ENCODE data around the gene ATP1B3.
"Not testable (repeated sequence)": the region's sequence is repeated elsewhere in the genome, so short reads cannot be mapped to it uniquely, and the experiment has no call there.

The ATP1B3 gene

GRCh38 chr3:141950572-141951493, 74.4 kb downstream of the ATP1B3 start:
- H3K9me3 Mint-ChIP-seq: no peaks in the 10 kb centered on the region
- ATAC-seq (replicated peaks) (no peak), DNase-seq (no peak)
- H3K4me1 Mint-ChIP-seq (ENCODE audit: low read depth in 2 of 2): peaks cover 0 to 4% of the 10 kb centered on the region in 2 donors
- no peaks in the 10 kb centered on the region for H3K36me3 Mint-ChIP-seq (ENCODE audit: insufficient read depth)
- H3K27ac Mint-ChIP-seq: no peak overlapping the region
- H3K4me3 Mint-ChIP-seq: no peak overlapping the region
- no peaks in the 10 kb centered on the region for H3K27me3 Mint-ChIP-seq

DNA sequence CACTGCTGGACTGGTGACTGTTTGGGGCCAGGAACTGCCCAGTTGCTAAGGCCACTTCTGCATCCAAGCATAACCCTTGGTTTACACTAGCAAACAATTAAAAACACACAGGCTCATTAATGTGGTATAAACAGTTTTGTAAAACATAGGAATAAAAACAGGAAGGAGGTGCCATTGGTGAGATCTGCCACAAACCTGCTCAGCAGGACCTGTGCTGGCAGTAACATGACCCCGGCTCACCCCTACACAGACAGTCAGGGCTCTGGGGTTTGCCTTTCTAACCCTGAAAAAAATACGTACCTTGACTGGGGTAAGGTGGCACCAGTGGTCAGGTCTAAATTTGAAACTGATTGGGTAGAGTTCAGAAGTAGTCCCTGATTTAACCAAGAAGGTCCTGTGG, 76.2 kb downstream of the ATP1B3 start:
- peaks cover 0 to 4% of the 10 kb centered on the region in 2 donors for H3K4me1 Mint-ChIP-seq (ENCODE audit: low read depth in 2 of 2)
- no peak overlapping the region for H3K27ac Mint-ChIP-seq
- no peaks in the 10 kb centered on the region for H3K9me3 Mint-ChIP-seq
- ATAC-seq (replicated peaks) (no peak), DNase-seq (no peak)
- no peaks in the 10 kb centered on the region for H3K36me3 Mint-ChIP-seq (ENCODE audit: insufficient read depth)
- H3K4me3 Mint-ChIP-seq: no peak overlapping the region
- H3K27me3 Mint-ChIP-seq: no peaks in the 10 kb centered on the region

DNA sequence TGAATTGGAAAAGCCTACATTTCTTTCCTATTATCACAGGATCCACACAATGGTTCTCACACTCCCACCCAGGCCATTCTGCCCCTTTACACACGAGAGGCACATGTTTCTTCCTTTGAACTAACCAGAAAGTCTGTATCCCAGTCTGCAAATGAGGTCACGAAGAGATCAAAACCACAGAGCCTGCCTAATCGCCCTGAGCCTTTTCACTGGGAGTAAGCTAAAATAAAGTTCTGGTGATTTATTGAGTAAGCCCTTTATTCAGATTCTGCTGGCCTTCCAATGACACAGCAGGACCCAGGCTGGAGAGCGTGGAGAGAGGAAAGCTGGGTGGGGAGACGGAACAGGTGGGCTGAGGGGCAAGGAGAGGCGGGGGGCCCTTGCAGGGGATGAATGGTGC, 78.7 kb downstream of the ATP1B3 start:
- peaks cover 14% of the 10 kb centered on the region for H3K36me3 Mint-ChIP-seq (ENCODE audit: insufficient read depth)
- ATAC-seq (replicated peaks) (no peak), DNase-seq (no peak)
- H3K4me1 Mint-ChIP-seq (ENCODE audit: low read depth in 2 of 2): peaks cover 0 to 4% of the 10 kb centered on the region in 2 donors
- H3K4me3 Mint-ChIP-seq: no peak overlapping the region
- no peaks in the 10 kb centered on the region for H3K27me3 Mint-ChIP-seq
- H3K27ac Mint-ChIP-seq: peak overlapping the region in 1 of 2 donors; percentile 57
- H3K9me3 Mint-ChIP-seq: no peaks in the 10 kb centered on the region

DNA sequence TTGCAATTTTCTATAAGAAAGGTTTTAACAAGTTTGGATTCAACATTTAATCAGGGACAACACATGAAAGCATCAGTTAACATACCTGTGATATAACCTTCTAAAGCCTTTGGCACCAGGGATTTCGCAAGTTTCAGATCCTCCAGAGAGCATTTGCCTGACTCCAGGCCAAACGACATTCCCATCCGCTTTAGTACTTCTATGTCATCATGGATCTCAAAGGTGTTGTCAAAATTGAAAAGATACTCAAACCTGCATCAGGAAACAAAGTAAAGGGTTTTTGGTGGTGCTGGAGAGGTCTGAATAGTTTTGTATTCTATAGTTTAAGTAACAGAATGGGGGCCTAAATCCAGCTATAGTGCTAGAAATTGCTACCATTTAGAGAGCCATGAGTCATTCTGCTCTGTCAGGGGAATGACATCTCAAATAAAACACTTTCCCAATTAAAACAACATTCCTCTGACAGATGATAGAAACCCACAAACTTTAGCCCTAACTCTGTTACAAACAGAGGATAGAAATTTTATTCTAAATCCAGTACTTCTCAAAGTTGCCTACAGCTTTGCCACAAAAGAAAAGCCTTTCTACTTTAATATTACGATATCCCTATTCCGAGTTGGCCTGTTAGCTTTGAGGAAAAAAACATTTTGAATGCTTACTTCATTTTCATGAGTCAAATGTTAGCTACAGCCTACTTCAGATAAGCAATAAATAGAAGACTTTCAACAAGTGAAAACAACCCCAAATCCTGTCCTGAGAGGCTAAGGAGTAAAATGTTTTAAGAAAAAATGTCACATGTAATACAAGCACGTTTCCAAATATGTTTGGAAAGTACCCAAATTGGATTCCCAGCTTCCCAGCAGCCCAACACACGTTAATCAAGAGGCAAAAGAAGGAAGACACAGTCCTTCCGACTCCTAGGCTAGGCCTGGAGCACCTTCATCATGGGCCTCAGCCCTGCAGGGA, 83.4 kb downstream of the ATP1B3 start:
- Mint-ChIP-seq H3K27me3 (no peaks in the 10 kb centered on the region), H3K4me1 (ENCODE audit: low read depth in 2 of 2) (peaks cover 4 to 6% of the 10 kb centered on the region in 2 donors), H3K36me3 (ENCODE audit: insufficient read depth) (peaks cover 19% of the 10 kb centered on the region), H3K27ac (no peak overlapping the region), H3K4me3 (no peak overlapping the region), H3K9me3 (no peaks in the 10 kb centered on the region)
- ATAC-seq (replicated peaks) (no peak), DNase-seq (no peak)

- H3K36me3 Mint-ChIP-seq (ENCODE audit: insufficient read depth): peaks cover 19% of the 10 kb centered on the region
- no peak for ATAC-seq (replicated peaks)
- peaks cover 3 to 4% of the 10 kb centered on the region in 2 donors for H3K4me1 Mint-ChIP-seq (ENCODE audit: low read depth in 2 of 2)
Observed at GRCh38 chr3:141960731-141961130, 84.3 kb downstream of the ATP1B3 start.

GRCh38 chr3:141963301-141963700, 86.9 kb downstream of the ATP1B3 start:
- Mint-ChIP-seq H3K4me1 (ENCODE audit: low read depth in 2 of 2) (peaks cover 3 to 4% of the 10 kb centered on the region in 2 donors), H3K9me3 (no peaks in the 10 kb centered on the region), H3K4me3 (no peak overlapping the region), H3K27ac (no peak overlapping the region), H3K36me3 (ENCODE audit: insufficient read depth) (peaks cover 20% of the 10 kb centered on the region), H3K27me3 (no peaks in the 10 kb centered on the region)
- DNase-seq (no peak), ATAC-seq (replicated peaks) (no peak)

More at GRCh38 chr3:141960731-141961130, 84.3 kb downstream of the ATP1B3 start:
- Mint-ChIP-seq H3K27me3 (no peaks in the 10 kb centered on the region), H3K27ac (no peak overlapping the region), H3K9me3 (no peaks in the 10 kb centered on the region), H3K4me3 (no peak overlapping the region)
- no peak for DNase-seq

DNA sequence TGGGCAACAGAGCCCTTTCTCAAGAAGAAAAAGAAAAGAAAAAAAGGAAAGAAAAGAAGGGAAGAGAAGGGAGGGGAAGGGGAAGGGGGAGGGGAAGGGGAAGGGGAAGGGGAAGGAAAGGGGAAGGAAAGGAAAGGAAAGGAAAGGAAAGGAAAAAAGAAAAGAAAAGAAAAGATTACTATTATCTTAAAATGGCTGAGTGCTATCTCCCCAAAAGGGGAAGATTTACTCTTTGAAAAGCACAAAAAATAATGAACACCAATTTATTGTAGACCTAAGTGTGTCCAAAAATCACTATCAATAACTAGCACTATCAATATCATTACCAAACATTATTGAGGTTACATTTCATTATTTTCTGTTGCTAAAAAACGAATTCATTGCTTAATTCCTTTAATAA, 89.0 kb downstream of the ATP1B3 start:
- Mint-ChIP-seq H3K4me3 (no peak overlapping the region), H3K9me3 (no peaks in the 10 kb centered on the region), H3K27me3 (no peaks in the 10 kb centered on the region), H3K36me3 (ENCODE audit: insufficient read depth) (peaks cover 12% of the 10 kb centered on the region), H3K4me1 (ENCODE audit: low read depth in 2 of 2) (peaks cover 3 to 4% of the 10 kb centered on the region in 2 donors), H3K27ac (peak overlapping the region in 1 of 2 donors; percentile 41)
- DNase-seq (no peak), ATAC-seq (replicated peaks) (no peak)

DNA sequence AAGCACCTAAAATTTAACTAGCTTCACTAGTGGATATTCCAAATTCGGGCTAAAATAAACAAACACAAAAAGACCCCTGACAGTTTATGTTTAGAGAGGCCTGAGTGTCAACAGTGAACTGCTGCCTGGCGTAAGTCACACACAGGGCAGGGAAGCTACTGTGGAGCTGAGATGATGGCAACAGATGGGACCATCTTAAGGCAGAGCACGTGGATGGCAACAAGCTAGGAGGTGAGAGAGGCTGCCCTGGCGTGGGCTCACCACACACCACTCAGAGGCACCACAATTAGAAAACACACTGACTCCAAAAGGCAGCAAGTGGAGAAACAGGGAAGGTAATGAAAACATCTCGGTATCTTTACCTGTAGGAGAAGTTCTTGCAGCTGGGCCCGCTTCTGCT, 93.3 kb downstream of the ATP1B3 start:
- DNase-seq (no peak), ATAC-seq (replicated peaks) (no peak)
- H3K9me3 Mint-ChIP-seq: no peaks in the 10 kb centered on the region
- no peaks in the 10 kb centered on the region for H3K27me3 Mint-ChIP-seq
- H3K36me3 Mint-ChIP-seq (ENCODE audit: insufficient read depth): peaks cover 6% of the 10 kb centered on the region
- no peaks in the 10 kb centered on the region for H3K4me1 Mint-ChIP-seq (ENCODE audit: low read depth in 2 of 2)
- no peak overlapping the region for H3K27ac Mint-ChIP-seq
- no peak overlapping the region for H3K4me3 Mint-ChIP-seq

DNA sequence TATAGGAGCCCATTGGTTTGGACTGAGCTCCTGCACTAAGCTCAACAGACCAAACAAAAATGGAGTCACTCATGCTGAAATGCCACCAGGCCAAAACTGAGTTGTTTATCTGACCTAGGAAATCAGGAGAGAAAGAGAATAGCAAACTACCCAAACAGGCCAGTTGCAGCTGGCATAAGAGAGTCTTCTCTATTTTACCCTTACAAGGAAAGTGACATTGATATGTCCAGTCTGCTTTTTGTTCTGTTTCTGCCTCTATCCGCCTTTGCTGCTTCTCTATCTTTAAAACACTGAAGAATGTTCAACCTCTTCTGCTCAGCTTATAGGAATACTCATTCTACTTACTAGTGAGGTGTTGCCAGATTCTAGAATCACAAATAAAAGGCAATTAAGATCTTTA, 95.1 kb downstream of the ATP1B3 start:
- no peak for DNase-seq
- Mint-ChIP-seq H3K27me3 (no peaks in the 10 kb centered on the region), H3K27ac (no peak overlapping the region), H3K4me3 (no peak overlapping the region), H3K9me3 (no peaks in the 10 kb centered on the region), H3K36me3 (ENCODE audit: insufficient read depth) (peaks cover 9% of the 10 kb centered on the region), H3K4me1 (ENCODE audit: low read depth in 2 of 2) (no peaks in the 10 kb centered on the region)
- ATAC-seq (replicated peaks): no peak

DNA sequence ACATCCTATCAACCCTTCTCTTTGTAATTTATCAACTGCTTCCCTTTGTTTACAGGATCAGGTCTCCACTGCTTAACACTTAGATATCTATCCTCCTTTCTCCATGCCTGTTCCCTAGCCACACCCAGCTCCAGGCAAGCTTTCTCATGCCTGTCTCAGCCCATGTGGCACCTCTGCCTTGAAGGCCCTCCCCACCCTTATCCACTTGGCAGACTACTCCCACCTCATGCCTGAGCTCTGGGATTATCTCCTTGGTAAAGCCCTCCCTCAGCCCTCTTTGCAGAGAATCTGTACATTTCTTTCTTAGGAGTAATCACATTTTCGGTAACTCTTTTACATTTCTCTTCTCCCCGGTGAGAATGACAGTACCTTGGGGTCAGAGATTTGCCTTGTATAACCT, 96.0 kb downstream of the ATP1B3 start:
- Mint-ChIP-seq H3K9me3 (no peaks in the 10 kb centered on the region), H3K36me3 (ENCODE audit: insufficient read depth) (peaks cover 6% of the 10 kb centered on the region)

GRCh38 chr3:141974777-141975176, 98.3 kb downstream of the ATP1B3 start:
- H3K4me3 Mint-ChIP-seq; DNase-seq; H3K27me3 Mint-ChIP-seq; H3K4me1 Mint-ChIP-seq (ENCODE audit: low read depth in 2 of 2); ATAC-seq (replicated peaks); H3K9me3 Mint-ChIP-seq; H3K27ac Mint-ChIP-seq: not testable (repeated sequence)
- H3K36me3 Mint-ChIP-seq (ENCODE audit: insufficient read depth): peaks cover 10% of the 10 kb centered on the region

More for the DNA sequence above, 96.0 kb downstream of the ATP1B3 start:
- no peaks in the 10 kb centered on the region for H3K4me1 Mint-ChIP-seq (ENCODE audit: low read depth in 2 of 2)
- no peak for DNase-seq
- H3K4me3 Mint-ChIP-seq: no peak overlapping the region
- H3K27ac Mint-ChIP-seq: no peak overlapping the region
- H3K27me3 Mint-ChIP-seq: no peaks in the 10 kb centered on the region
- ATAC-seq (replicated peaks): no peak
